ENCODE results near the gene VAV1. TPM values are rescaled to one million over a fixed set of nuclear protein-coding genes. Genes with fewer than 3 reads are reported as not detected.

Gene VAV1
- total and polyA plus RNA-seq, 4 donors = 4.2 to 9.5 (median 5.2) TPM

DNA sequence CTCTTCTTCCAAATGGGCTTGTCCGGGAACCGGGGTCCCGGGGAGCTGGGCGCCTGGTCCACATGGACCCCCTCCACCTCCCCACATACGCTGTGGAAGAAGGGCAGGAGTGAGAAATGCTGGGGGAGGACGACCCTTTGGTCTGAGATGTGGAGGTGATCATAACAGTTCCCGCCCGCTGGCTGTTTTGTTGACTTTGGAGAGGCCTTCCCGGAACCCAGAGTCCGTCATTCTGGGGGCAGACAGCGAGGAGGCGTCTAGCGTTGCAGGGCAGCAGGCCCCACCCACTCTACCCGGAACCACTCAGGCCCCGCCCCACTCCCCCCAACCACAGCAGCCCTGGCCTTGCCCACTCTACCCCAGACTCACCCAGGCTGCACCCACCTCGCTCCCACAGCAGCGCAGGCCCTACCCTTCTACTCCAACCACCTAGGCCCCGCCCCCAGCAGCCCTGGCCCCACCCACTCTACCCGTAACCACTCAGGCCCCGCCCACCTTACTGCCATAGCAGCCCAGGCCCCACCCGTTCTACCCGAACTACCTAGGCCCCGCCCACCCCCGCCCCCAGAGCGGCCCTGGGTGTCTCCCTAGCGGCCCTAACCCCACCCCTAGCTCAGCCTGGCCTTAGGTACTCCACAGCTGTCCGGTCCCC is 42.2 kb upstream of the VAV1 start:
- WGBS (ENCODE audit: insufficient coverage) = 54% methylated on average over 16 of the region's 27 CpGs
- peak in 1 of 6 donors; percentile 40 for DNase-seq (ENCODE audit: low read depth in 4 of 6, low spot score in 6 of 6)
- H3K27me3 ChIP-seq (ENCODE audit: control insufficient read depth, insufficient read depth, low read length) = no peaks in the 10 kb centered on the region
- no peak overlapping the region for H3K4me3 ChIP-seq (ENCODE audit: low read depth, low read length)
- peaks cover 3% of the 10 kb centered on the region for H3K4me1 ChIP-seq (ENCODE audit: control insufficient read depth, insufficient read depth, low read length)
- no peak overlapping the region for H3K27ac ChIP-seq (ENCODE audit: low read depth, low read length)
- H3K9me3 ChIP-seq (ENCODE audit: control insufficient read depth, insufficient read depth, low read length) = no peaks in the 10 kb centered on the region
- peaks cover 46% of the 10 kb centered on the region for H3K36me3 ChIP-seq (ENCODE audit: control insufficient read depth, insufficient read depth, low read length)

- Histone ChIP-seq H3K27me3 (ENCODE audit: control insufficient read depth, insufficient read depth, low read length) (no peaks in the 10 kb centered on the region), H3K4me1 (ENCODE audit: control insufficient read depth, insufficient read depth, low read length) (peaks cover 12% of the 10 kb centered on the region), H3K36me3 (ENCODE audit: control insufficient read depth, insufficient read depth, low read length) (peaks cover 49% of the 10 kb centered on the region), H3K9me3 (ENCODE audit: control insufficient read depth, insufficient read depth, low read length) (no peaks in the 10 kb centered on the region), H3K4me3 (ENCODE audit: low read depth, low read length) (no peak overlapping the region), H3K27ac (ENCODE audit: low read depth, low read length) (no peak overlapping the region)
- WGBS (ENCODE audit: insufficient coverage) = 87% methylated on average over 28 of the region's 30 CpGs
- no peak for DNase-seq (ENCODE audit: low read depth in 4 of 6, low spot score in 6 of 6)
Measured at GRCh38 chr19:6730941-6731670, 41.4 kb upstream of the VAV1 start.

GRCh38 chr19:6731822-6732221 is 40.7 kb upstream of the VAV1 start:
- Histone ChIP-seq H3K4me3 (ENCODE audit: low read depth, low read length) (no peak overlapping the region), H3K27me3 (ENCODE audit: control insufficient read depth, insufficient read depth, low read length) (no peaks in the 10 kb centered on the region), H3K9me3 (ENCODE audit: control insufficient read depth, insufficient read depth, low read length) (no peaks in the 10 kb centered on the region), H3K4me1 (ENCODE audit: control insufficient read depth, insufficient read depth, low read length) (peaks cover 19% of the 10 kb centered on the region), H3K27ac (ENCODE audit: low read depth, low read length) (no peak overlapping the region), H3K36me3 (ENCODE audit: control insufficient read depth, insufficient read depth, low read length) (peaks cover 49% of the 10 kb centered on the region)
- WGBS (ENCODE audit: insufficient coverage) = 90% methylated on average over 22 of the region's 22 CpGs
- DNase-seq (ENCODE audit: low read depth in 4 of 6, low spot score in 6 of 6) = no peak

DNA sequence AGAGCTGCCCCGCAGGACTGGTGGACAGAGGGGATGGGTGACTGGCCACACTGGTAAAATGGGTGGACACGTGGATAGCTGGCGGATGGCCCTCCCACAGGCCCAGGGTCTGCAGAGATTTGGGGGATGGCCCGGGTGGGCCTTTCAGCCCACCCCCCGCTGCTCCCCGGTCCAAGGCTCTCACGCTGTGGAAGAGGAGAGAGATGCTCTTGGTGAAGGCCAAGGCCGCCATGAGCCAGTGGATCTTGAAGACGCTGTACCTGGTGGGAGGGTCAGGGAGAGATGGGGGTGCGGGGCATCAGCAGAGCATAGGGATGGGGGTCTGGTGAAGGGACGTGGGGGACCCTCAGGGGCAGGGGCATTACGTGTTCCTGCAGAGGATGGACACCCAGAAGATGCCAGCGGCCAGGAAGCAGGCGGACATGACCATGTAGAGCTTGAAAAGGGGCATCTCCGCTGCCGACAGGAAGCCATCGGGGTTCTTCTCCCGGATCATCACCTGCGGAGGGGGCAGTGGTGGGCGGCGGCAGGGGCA is 39.6 kb upstream of the VAV1 start:
- H3K36me3 ChIP-seq (ENCODE audit: control insufficient read depth, insufficient read depth, low read length) = peaks cover 49% of the 10 kb centered on the region
- H3K9me3 ChIP-seq (ENCODE audit: control insufficient read depth, insufficient read depth, low read length) = no peaks in the 10 kb centered on the region
- DNase-seq (ENCODE audit: low read depth in 4 of 6, low spot score in 6 of 6) = no peak
- no peak overlapping the region for H3K4me3 ChIP-seq (ENCODE audit: low read depth, low read length)
- H3K27ac ChIP-seq (ENCODE audit: low read depth, low read length) = no peak overlapping the region
- WGBS (ENCODE audit: insufficient coverage) = 92% methylated on average over 21 of the region's 21 CpGs
- H3K4me1 ChIP-seq (ENCODE audit: control insufficient read depth, insufficient read depth, low read length) = peaks cover 23% of the 10 kb centered on the region
- no peaks in the 10 kb centered on the region for H3K27me3 ChIP-seq (ENCODE audit: control insufficient read depth, insufficient read depth, low read length)

DNA sequence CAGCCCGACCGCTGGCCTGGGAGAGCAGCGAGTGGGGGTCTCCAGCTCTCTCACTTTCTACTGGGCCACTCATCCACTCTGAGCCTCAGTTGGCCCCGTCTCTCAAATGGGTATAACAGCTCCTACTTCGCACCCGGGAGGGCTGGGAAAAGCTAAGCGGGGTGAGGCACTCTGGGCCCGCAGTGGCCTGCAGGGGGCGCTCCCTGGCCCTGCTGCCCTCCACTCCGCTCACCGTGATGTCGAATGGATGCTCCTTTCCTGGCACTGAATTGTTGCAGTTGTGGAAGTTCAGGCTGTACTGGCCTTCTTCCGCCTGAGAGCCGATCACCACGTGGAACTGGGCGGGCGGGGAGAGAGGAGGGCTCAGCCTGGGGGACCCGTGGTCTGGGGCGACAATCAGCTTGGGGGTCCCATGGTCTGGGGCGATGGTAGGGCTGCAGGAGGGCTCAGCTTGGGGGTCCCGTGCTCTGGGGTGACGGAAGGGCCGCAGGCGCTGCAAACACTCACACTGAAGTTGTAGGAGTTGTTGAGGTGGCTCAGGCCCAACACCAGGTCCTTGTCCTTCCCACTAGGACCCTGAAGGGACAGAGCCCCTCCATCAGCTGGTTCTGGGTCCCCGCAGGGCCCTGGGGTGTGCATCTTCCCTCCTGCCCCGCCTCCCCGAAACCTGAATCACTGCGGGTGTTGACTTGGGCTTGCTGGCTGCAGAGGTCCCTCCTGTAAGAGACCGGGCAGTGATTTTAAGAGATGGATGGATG is 39.0 kb upstream of the VAV1 start:
- Histone ChIP-seq H3K9me3 (ENCODE audit: control insufficient read depth, insufficient read depth, low read length) (no peaks in the 10 kb centered on the region), H3K36me3 (ENCODE audit: control insufficient read depth, insufficient read depth, low read length) (peaks cover 49% of the 10 kb centered on the region), H3K4me3 (ENCODE audit: low read depth, low read length) (no peak overlapping the region), H3K27me3 (ENCODE audit: control insufficient read depth, insufficient read depth, low read length) (no peaks in the 10 kb centered on the region), H3K4me1 (ENCODE audit: control insufficient read depth, insufficient read depth, low read length) (peaks cover 26% of the 10 kb centered on the region), H3K27ac (ENCODE audit: low read depth, low read length) (no peak overlapping the region)
- no peak for DNase-seq (ENCODE audit: low read depth in 4 of 6, low spot score in 6 of 6)
- WGBS (ENCODE audit: insufficient coverage) = 90% methylated on average over 27 of the region's 29 CpGs

DNA sequence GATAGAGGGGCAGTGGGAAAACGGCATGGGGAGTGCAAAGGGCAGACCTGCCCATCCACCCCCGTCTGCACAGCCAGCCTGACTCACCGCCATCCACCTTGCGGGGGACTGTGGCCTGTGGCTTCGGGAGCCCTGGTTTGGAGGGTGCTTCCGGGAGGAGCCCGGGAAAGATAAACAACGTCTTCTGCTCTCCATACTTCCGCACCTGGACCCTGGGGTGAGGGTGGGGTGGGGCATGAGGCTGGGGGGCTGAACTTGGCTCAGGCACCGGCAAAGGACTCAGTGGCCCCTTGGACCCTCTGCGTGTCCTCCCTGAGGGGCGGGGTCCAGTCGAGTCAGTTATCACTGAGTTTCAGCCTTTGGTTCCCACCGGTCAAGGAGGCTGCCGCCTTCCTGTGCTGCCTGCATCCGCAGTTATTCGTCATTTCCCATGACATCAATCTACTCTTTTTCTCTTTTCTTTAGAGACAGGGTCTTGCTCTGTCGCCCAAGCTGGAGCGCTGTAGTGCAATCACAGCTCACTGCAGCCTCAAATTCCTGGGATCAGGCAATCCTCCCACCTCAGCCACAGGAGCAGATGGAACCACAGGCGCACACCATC is 38.3 kb upstream of the VAV1 start:
- Histone ChIP-seq H3K9me3 (ENCODE audit: control insufficient read depth, insufficient read depth, low read length) (no peaks in the 10 kb centered on the region), H3K36me3 (ENCODE audit: control insufficient read depth, insufficient read depth, low read length) (peaks cover 49% of the 10 kb centered on the region), H3K27me3 (ENCODE audit: control insufficient read depth, insufficient read depth, low read length) (no peaks in the 10 kb centered on the region), H3K4me1 (ENCODE audit: control insufficient read depth, insufficient read depth, low read length) (peaks cover 33% of the 10 kb centered on the region), H3K4me3 (ENCODE audit: low read depth, low read length) (no peak overlapping the region), H3K27ac (ENCODE audit: low read depth, low read length) (no peak overlapping the region)
- WGBS (ENCODE audit: insufficient coverage) = 81% methylated on average over 20 of the region's 20 CpGs
- DNase-seq (ENCODE audit: low read depth in 4 of 6, low spot score in 6 of 6) = no peak

DNA sequence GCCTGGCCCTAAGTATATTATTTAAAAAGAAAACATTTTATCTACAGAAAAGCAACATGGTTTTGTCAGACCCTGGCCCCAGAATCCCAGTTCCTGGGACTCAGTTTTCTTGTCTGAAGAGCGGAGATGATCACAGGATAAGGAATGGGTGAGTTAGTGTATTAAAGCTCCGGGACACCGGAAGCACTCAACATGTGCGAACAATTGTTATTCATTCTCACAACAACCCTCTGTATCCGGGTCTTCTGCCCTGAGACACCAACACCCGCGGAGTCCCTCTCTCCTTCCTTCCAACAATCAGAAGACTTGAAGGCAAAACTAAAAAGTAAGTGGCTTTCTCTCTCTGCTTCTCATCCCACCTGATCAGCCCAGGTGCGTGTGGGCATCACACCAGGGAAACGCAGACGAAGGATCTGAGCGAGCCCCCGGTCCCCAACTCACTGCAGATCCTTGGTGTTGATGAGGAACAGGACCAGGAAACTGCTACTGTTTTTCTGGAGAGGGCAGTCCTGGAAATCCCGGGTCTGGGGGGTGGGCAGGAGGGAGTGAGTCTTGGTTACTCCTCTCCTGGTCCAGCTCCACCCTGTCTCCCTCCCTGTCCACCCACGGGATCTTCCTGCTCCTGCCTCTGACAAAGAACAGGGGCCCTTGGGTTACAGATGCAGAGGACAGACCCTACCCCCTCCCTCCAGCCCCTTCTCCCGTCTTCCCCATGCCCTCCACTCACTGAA is 37.2 kb upstream of the VAV1 start:
- DNase-seq (ENCODE audit: low read depth in 4 of 6, low spot score in 6 of 6) = no peak
- peaks cover 42% of the 10 kb centered on the region for H3K4me1 ChIP-seq (ENCODE audit: control insufficient read depth, insufficient read depth, low read length)
- no peak overlapping the region for H3K27ac ChIP-seq (ENCODE audit: low read depth, low read length)
- H3K36me3 ChIP-seq (ENCODE audit: control insufficient read depth, insufficient read depth, low read length) = peaks cover 39% of the 10 kb centered on the region
- H3K27me3 ChIP-seq (ENCODE audit: control insufficient read depth, insufficient read depth, low read length) = no peaks in the 10 kb centered on the region
- H3K4me3 ChIP-seq (ENCODE audit: low read depth, low read length) = peak overlapping the region; percentile 91
- H3K9me3 ChIP-seq (ENCODE audit: control insufficient read depth, insufficient read depth, low read length) = no peaks in the 10 kb centered on the region
- 75% methylated on average over 6 of the region's 15 CpGs for WGBS (ENCODE audit: insufficient coverage)

DNA sequence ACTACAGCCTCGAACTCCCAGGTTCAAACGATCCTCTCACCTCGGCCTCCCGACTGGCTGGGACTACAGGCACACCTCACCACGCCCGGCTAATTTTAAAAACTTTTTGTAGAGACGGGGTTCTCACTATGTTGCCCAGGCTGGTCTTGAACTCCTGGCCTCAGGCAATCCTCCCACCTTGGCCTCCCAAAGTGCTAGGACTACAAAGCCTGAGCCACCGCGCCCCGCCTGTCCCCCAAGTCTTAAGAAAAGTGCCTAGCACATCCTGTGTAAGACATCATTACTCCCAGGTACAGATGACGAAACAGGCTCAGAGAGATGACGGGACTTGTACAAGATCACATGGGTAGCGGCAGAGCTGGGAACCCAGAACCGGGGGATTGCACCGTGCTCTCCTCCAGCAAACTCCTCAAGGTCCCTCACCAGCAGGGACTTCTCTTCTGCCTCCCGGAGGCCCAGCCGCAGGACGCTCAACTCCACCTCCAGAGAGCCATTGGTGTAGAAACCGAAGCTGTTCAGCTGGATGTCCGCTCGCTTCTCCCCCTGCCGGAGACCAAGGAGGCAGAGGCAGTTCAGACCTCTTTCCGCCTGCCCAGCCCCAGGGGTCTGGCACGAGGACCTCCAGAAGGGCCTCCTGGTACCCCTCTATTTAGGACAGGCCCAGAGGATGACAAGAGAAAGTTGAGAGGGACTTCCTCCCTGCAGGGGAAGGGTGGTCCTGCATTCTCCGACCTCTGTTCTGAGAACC is 36.2 kb upstream of the VAV1 start:
- DNase-seq (ENCODE audit: low read depth in 4 of 6, low spot score in 6 of 6) = peak in 2 of 6 donors; percentile 79 to 80
- H3K36me3 ChIP-seq (ENCODE audit: control insufficient read depth, insufficient read depth, low read length) = peaks cover 30% of the 10 kb centered on the region
- H3K4me3 ChIP-seq (ENCODE audit: low read depth, low read length) = peak overlapping the region; percentile 91
- 35% methylated on average over 25 of the region's 25 CpGs for WGBS (ENCODE audit: insufficient coverage)
- H3K27me3 ChIP-seq (ENCODE audit: control insufficient read depth, insufficient read depth, low read length) = no peaks in the 10 kb centered on the region
- no peaks in the 10 kb centered on the region for H3K9me3 ChIP-seq (ENCODE audit: control insufficient read depth, insufficient read depth, low read length)
- H3K4me1 ChIP-seq (ENCODE audit: control insufficient read depth, insufficient read depth, low read length) = peaks cover 51% of the 10 kb centered on the region
- H3K27ac ChIP-seq (ENCODE audit: low read depth, low read length) = peak overlapping the region; percentile 97
